HG03139 (cell line): ENCODE results near the gene CADM1.

Source experiments
- ATAC-seq: cut with Tn5 transposase; IDR thresholded peaks from one replicate; pipeline ENCODE4 v1.9.1; 2021; ENCODE audit not compliant: unreplicated experiment

The CADM1 gene

GRCh38 chr11:115324581-115325432 is 179.4 kb downstream of the CADM1 start:
- peak; percentile 81 for ATAC-seq

- no peak for ATAC-seq
Observed at GRCh38 chr11:115322553-115323203, 181.5 kb downstream of the CADM1 start.

- no peak for ATAC-seq
Observed at GRCh38 chr11:115321605-115322289, 182.5 kb downstream of the CADM1 start.

GRCh38 chr11:115317277-115318185 is 186.7 kb downstream of the CADM1 start:
- no peak for ATAC-seq

GRCh38 chr11:115316696-115317095 is 187.5 kb downstream of the CADM1 start:
- ATAC-seq = no peak

- no peak for ATAC-seq
Observed at GRCh38 chr11:115314330-115314920, 189.8 kb downstream of the CADM1 start.

- no peak for ATAC-seq
Observed at GRCh38 chr11:115313224-115313838, 190.9 kb downstream of the CADM1 start.

GRCh38 chr11:115311949-115312348 is 192.3 kb downstream of the CADM1 start:
- ATAC-seq = no peak

GRCh38 chr11:115306689-115307088 is 197.5 kb downstream of the CADM1 start:
- no peak for ATAC-seq

- ATAC-seq = no peak
Observed at GRCh38 chr11:115304774-115305472, 199.3 kb downstream of the CADM1 start.

- ATAC-seq = no peak
Observed at GRCh38 chr11:115303929-115304531, 200.2 kb downstream of the CADM1 start.

GRCh38 chr11:115302946-115303703 is 201.1 kb downstream of the CADM1 start:
- no peak for ATAC-seq

GRCh38 chr11:115300660-115301428 is 203.4 kb downstream of the CADM1 start:
- ATAC-seq = no peak

- ATAC-seq = no peak
Observed at GRCh38 chr11:115298300-115299012, 205.8 kb downstream of the CADM1 start.

GRCh38 chr11:115297330-115297729 is 206.9 kb downstream of the CADM1 start:
- ATAC-seq = no peak

GRCh38 chr11:115291325-115291724 is 212.9 kb downstream of the CADM1 start:
- ATAC-seq = no peak

- ATAC-seq = no peak
Observed at GRCh38 chr11:115290893-115291292, 213.3 kb downstream of the CADM1 start.
